ENCODE data around the gene CCDC191.

GRCh38 chr3:114089675-114090074 lies 33.3 kb upstream of the CCDC191 start:
- TF ChIP-seq CTCF (tag by site-specific recombination; IDR thresholded peaks at IDR 0.05): no peak
- no peak for TF ChIP-seq SCRT2 (tag by site-specific recombination; IDR thresholded peaks at IDR 0.05)
- no peak for TF ChIP-seq ZNF776 (tag by site-specific recombination; IDR thresholded peaks at IDR 0.05; ENCODE audit: borderline replicate concordance)
- no peak for TF ChIP-seq ZNF114 (tag by site-specific recombination; IDR thresholded peaks at IDR 0.05)
- no peak for TF ChIP-seq PRDM6 (tag by site-specific recombination; IDR thresholded peaks at IDR 0.05)
- no peak for TF ChIP-seq ZNF324 (tag by site-specific recombination; IDR thresholded peaks at IDR 0.05)
- TF ChIP-seq ZNF837 (tag by site-specific recombination; IDR thresholded peaks at IDR 0.05): no peak
- TF ChIP-seq ZBTB7A (tag by site-specific recombination; IDR thresholded peaks at IDR 0.05; ENCODE audit: low read depth): no peak
